Activated naive CD4-positive, alpha-beta T cell treated with anti-CD3 and anti-CD28 coated beads, Interleukin-2, amount 50 U/mL, for 16 hours (primary cell): ENCODE results near the gene ASXL1.
"Not testable (repeated sequence)": the region's sequence is repeated elsewhere in the genome, so short reads cannot be mapped to it uniquely, and the experiment has no call there.

ENCODE experiments used
- DNase-seq: peaks from one replicate; pipeline ENCODE4 v3.0.0-alpha.2; 2020

ASXL1 gene

GRCh38 chr20:32337937-32338661 lies 20.0 kb upstream of the ASXL1 start:
- no peak for DNase-seq

- no peak for DNase-seq
These were observed 19.5 kb upstream of the ASXL1 start for GRCh38 chr20:32338665-32339064.

GRCh38 chr20:32339116-32339515 lies 19.0 kb upstream of the ASXL1 start:
- no peak for DNase-seq

GRCh38 chr20:32341053-32341452 lies 17.1 kb upstream of the ASXL1 start:
- DNase-seq, result not testable (repeated sequence)

- DNase-seq, result no peak
These were observed 14.7 kb upstream of the ASXL1 start for GRCh38 chr20:32343439-32343838.

GRCh38 chr20:32344835-32345506 lies 13.2 kb upstream of the ASXL1 start:
- DNase-seq, result no peak

GRCh38 chr20:32348207-32348606 lies 9.9 kb upstream of the ASXL1 start:
- DNase-seq, result no peak

- DNase-seq, result no peak
These were observed 7.7 kb upstream of the ASXL1 start for GRCh38 chr20:32350421-32350820.

- no peak for DNase-seq
These were observed 5.9 kb upstream of the ASXL1 start for GRCh38 chr20:32352121-32352720.

GRCh38 chr20:32353848-32354496 lies 4.2 kb upstream of the ASXL1 start:
- DNase-seq, result no peak

- DNase-seq, result no peak
These were observed 3.3 kb upstream of the ASXL1 start for GRCh38 chr20:32354592-32355416.

- DNase-seq, result no peak
These were observed 2.7 kb upstream of the ASXL1 start for GRCh38 chr20:32355417-32355841.

- DNase-seq, result not testable (repeated sequence)
These were observed 2.1 kb upstream of the ASXL1 start for GRCh38 chr20:32355907-32356621.

GRCh38 chr20:32356622-32357374 lies 1.3 kb upstream of the ASXL1 start:
- DNase-seq, result no peak

- DNase-seq, result no peak
These were observed 709 bp upstream of the ASXL1 start for GRCh38 chr20:32357375-32357868.

- no peak for DNase-seq
These were observed 426 bp downstream of the ASXL1 start for GRCh38 chr20:32358632-32358882.

GRCh38 chr20:32358883-32359632 lies 927 bp downstream of the ASXL1 start:
- peak; percentile 76 for DNase-seq

- no peak for DNase-seq
These were observed 1.7 kb downstream of the ASXL1 start for GRCh38 chr20:32359633-32360332.

GRCh38 chr20:32360333-32360634 lies 2.2 kb downstream of the ASXL1 start:
- no peak for DNase-seq

GRCh38 chr20:32362901-32363364 lies 4.8 kb downstream of the ASXL1 start:
- no peak for DNase-seq
